Measurements from ENCODE around the gene PCNX2.
"Not testable (repeated sequence)": the region's sequence is repeated elsewhere in the genome, so short reads cannot be mapped to it uniquely, and the experiment has no call there.

Gene PCNX2

GRCh38 chr1:233217832-233218231 lies 77.7 kb downstream of the PCNX2 start:
- DNase-seq = no peak

GRCh38 chr1:233216009-233216408 lies 79.5 kb downstream of the PCNX2 start:
- no peak for DNase-seq

GRCh38 chr1:233215135-233215760 lies 80.3 kb downstream of the PCNX2 start:
- DNase-seq = no peak

GRCh38 chr1:233211595-233211994 lies 83.9 kb downstream of the PCNX2 start:
- DNase-seq = no peak

GRCh38 chr1:233211106-233211505 lies 84.4 kb downstream of the PCNX2 start:
- no peak for DNase-seq

- no peak for DNase-seq
Measured at GRCh38 chr1:233209481-233209880, 86.0 kb downstream of the PCNX2 start.

- DNase-seq = no peak
Measured at GRCh38 chr1:233208687-233209086, 86.8 kb downstream of the PCNX2 start.

- DNase-seq = no peak
Measured at GRCh38 chr1:233197940-233198339, 97.6 kb downstream of the PCNX2 start.

GRCh38 chr1:233193741-233194140 lies 101.8 kb downstream of the PCNX2 start:
- DNase-seq = no peak

GRCh38 chr1:233190987-233191386 lies 104.5 kb downstream of the PCNX2 start:
- DNase-seq = no peak

- DNase-seq = no peak
Measured at GRCh38 chr1:233189526-233189925, 106.0 kb downstream of the PCNX2 start.

- DNase-seq = no peak
Measured at GRCh38 chr1:233188061-233188460, 107.5 kb downstream of the PCNX2 start.

- no peak for DNase-seq
Measured at GRCh38 chr1:233183226-233184020, 112.1 kb downstream of the PCNX2 start.

- DNase-seq = no peak
Measured at GRCh38 chr1:233182587-233182986, 112.9 kb downstream of the PCNX2 start.

- no peak for DNase-seq
Measured at GRCh38 chr1:233180641-233181364, 114.7 kb downstream of the PCNX2 start.

- DNase-seq = not testable (repeated sequence)
Measured at GRCh38 chr1:233179638-233180037, 115.9 kb downstream of the PCNX2 start.

GRCh38 chr1:233172201-233172600 lies 123.3 kb downstream of the PCNX2 start:
- no peak for DNase-seq

- DNase-seq = no peak
Measured at GRCh38 chr1:233170741-233171140, 124.8 kb downstream of the PCNX2 start.

- no peak for DNase-seq
Measured at GRCh38 chr1:233168384-233168783, 127.1 kb downstream of the PCNX2 start.

GRCh38 chr1:233166896-233167295 lies 128.6 kb downstream of the PCNX2 start:
- no peak for DNase-seq

GRCh38 chr1:233163696-233164095 lies 131.8 kb downstream of the PCNX2 start:
- no peak for DNase-seq

- DNase-seq = no peak
Measured at GRCh38 chr1:233158322-233158721, 137.2 kb downstream of the PCNX2 start.

GRCh38 chr1:233157245-233157644 lies 138.3 kb downstream of the PCNX2 start:
- no peak for DNase-seq

- no peak for DNase-seq
Measured at GRCh38 chr1:233151861-233152260, 143.7 kb downstream of the PCNX2 start.

Data from CD4-positive, alpha-beta T cell treated with Interleukin-15 for 1 hour (primary cell).